Upper lobe of left lung (tissue), 6 donors: ENCODE results near the gene DLX3. TPM values are rescaled to one million over a fixed set of nuclear protein-coding genes. Genes with fewer than 3 reads are reported as not detected.
A peak's percentile ranks its signal among the peaks of the same experiment; 100 is the strongest.

ENCODE experiments used
- ATAC-seq, 2 donors: fragments of 200-7000 bp; cut with Tn5 transposase; one replicate each; pipeline ENCODE4 v1.9.1; 2022; ENCODE audit warnings: mild to moderate bottlenecking in 2 of 2, moderate library complexity in 2 of 2; ENCODE audit not compliant: low FRiP score in 2 of 2
- DNase-seq, 2 donors: peaks; one replicate each; pipeline ENCODE4 v3.0.0-alpha.2; 2019 to 2020
- H3K27ac ChIP-seq, 4 donors: fragments of 200-600 bp; sonication (generic); one replicate each; pipeline ENCODE4 v1.5.1; 2016 to 2019
- H3K27me3 ChIP-seq, 4 donors: fragments of 200-600 bp; sonication (generic); one replicate each; pipeline ENCODE4 v1.5.1; 2017 to 2019
- H3K36me3 ChIP-seq, 4 donors: fragments of 200-600 bp; sonication (generic); one replicate each; pipeline ENCODE4 v1.5.1; 2016 to 2019
- H3K4me1 ChIP-seq, 4 donors: fragments of 200-600 bp; sonication (generic); one replicate each; pipeline ENCODE4 v1.5.1; 2018 to 2019
- H3K4me3 ChIP-seq, 4 donors: fragments of 200-600 bp; sonication (generic); one replicate each; pipeline ENCODE4 v1.5.1; 2017 to 2019; ENCODE audit warnings: mild to moderate bottlenecking in 2 of 4, moderate library complexity in 1 of 4
- H3K9me3 ChIP-seq, 4 donors: fragments of 200-600 bp; sonication (generic); one replicate each; pipeline ENCODE4 v1.5.1; 2018 to 2019
- CTCF ChIP-seq, 6 experiments: fragments of 450-650 bp in 4 of 6; fragments of 200-600 bp in 2 of 6; sonication (generic) in 2 of 6; IDR thresholded peaks; one replicate each; pipeline ENCODE4 v1.5.1; 2016 to 2019; ENCODE audit warnings: antibody characterized with exemption in 6 of 6
- EP300 ChIP-seq, 4 donors: sonication (generic); formaldehyde crosslinking; IDR thresholded peaks; one replicate each; pipeline ENCODE4 v1.5.1; 2017; ENCODE audit warnings: antibody characterized with exemption in 4 of 4, control low read depth in 2 of 4
- POLR2A ChIP-seq, 4 donors: fragments of 450-650 bp; IDR thresholded peaks; one replicate each; pipeline ENCODE4 v1.5.1; 2016 to 2017; ENCODE audit warnings: antibody characterized with exemption in 4 of 4, mild to moderate bottlenecking in 2 of 4
- POLR2AphosphoS5 ChIP-seq, 2 donors: sonication (generic); formaldehyde crosslinking; IDR thresholded peaks; one replicate each; pipeline ENCODE4 v1.5.1; 2017; ENCODE audit warnings: antibody characterized with exemption in 2 of 2
- WGBS, 2 donors: methylation state at CpG; one replicate each; pipeline ENCODE4 v1.1.5; 2017 to 2018; 5-methylcytosine and 5-hydroxymethylcytosine counted together
- total RNA-seq, 6 donors: library from RNA; depleted of rRNA in 4 of 6; stranded (reverse); fragments of >200 nt in 4 of 6; gene quantifications; one replicate each; pipeline versions ENCODE4 v1.1.0 to v1.2.1, GENCODE V29; 2016 to 2021
- donor health status: DM: no; HTN: no; CAD: no; lungs with moderate emphysema.
- donor health status: DM: no; HTN: yes; CAD: no; lungs with severe emphysema.

The DLX3 gene
- total RNA-seq, 6 donors from 2014 or later: 0.20 to 0.91 (median 0.54) TPM; not detected in 2

- H3K27ac ChIP-seq: no peak overlapping the region
- H3K4me3 ChIP-seq: no peak overlapping the region
- H3K36me3 ChIP-seq: no peaks in the 10 kb centered on the region
- ATAC-seq (no peak), DNase-seq (no peak)
- H3K4me1 ChIP-seq: peaks cover 10 to 20% (median 14%) of the 10 kb centered on the region in 4 donors
- no peak for TF ChIP-seq EP300 (IDR thresholded peaks at IDR 0.05)
- no peak for TF ChIP-seq CTCF (IDR thresholded peaks at IDR 0.05)
- no peak for TF ChIP-seq POLR2A (IDR thresholded peaks at IDR 0.05)
- TF ChIP-seq POLR2AphosphoS5 (IDR thresholded peaks at IDR 0.05): no peak
- H3K9me3 ChIP-seq: no peaks in the 10 kb centered on the region
- H3K27me3 ChIP-seq: peaks cover 0 to 29% (median 21%) of the 10 kb centered on the region in 4 donors
- 58 to 76% methylated on average over 5 of the region's 5 CpGs for WGBS, 2 donors
Observed at GRCh38 chr17:49976163-49976827, 18.7 kb downstream of the DLX3 start.

DNA sequence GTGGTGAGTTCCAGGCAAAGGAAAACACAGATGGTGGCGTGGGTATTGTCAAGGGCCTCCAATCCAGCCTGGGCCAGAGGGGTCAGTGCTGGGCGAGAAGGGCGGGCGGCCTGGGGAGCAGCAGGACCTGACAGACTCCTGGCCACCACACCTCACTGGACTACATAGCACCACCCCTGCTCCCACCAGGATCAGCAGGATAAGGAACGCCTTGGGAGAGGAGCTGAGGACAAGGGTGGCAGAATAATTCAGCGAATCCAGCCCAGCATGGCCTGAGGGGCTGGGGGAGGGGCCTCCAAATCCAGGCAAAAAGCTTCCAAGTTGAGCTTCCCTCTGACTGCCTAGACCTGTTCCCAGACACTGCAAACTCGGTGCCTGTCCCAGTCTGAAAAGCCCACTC, 19.5 kb downstream of the DLX3 start:
- DNase-seq: no peak
- Histone ChIP-seq H3K27me3 (peaks cover 0 to 36% (median 25%) of the 10 kb centered on the region in 4 donors), H3K9me3 (no peaks in the 10 kb centered on the region), H3K36me3 (no peaks in the 10 kb centered on the region), H3K4me1 (peaks cover 10 to 21% (median 14%) of the 10 kb centered on the region in 4 donors), H3K27ac (no peak overlapping the region), H3K4me3 (no peak overlapping the region)
- TF ChIP-seq CTCF (IDR thresholded peaks at IDR 0.05) (no peak), POLR2AphosphoS5 (IDR thresholded peaks at IDR 0.05) (no peak), POLR2A (IDR thresholded peaks at IDR 0.05) (no peak), EP300 (IDR thresholded peaks at IDR 0.05) (no peak)
- WGBS, 2 donors: 77 to 94% methylated on average over 6 to 7 of the region's 7 CpGs
- ATAC-seq: no peak

DNA sequence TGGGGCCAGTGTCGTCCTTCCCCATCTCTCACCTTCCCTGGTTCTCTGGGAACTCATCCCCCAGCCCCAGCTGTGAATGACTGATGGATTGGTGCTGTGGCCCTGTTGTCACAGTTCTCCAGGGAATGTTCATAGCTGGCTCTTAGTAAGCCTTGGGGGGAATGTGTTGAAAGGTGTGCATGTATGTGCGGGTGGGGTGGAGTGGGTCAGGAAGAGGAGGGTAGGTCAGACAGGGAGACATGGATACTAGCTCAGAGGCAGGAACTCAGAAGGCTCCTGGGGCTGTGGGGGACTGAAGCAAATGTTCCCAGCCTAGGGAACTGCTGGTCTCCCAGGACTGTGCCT, 21.8 kb downstream of the DLX3 start:
- Histone ChIP-seq H3K4me1 (peaks cover 24 to 40% (median 31%) of the 10 kb centered on the region in 4 donors), H3K36me3 (no peaks in the 10 kb centered on the region), H3K27me3 (peaks cover 0 to 54% (median 38%) of the 10 kb centered on the region in 4 donors), H3K27ac (no peak overlapping the region), H3K4me3 (no peak overlapping the region), H3K9me3 (no peaks in the 10 kb centered on the region)
- ATAC-seq (no peak), DNase-seq (no peak)
- 25 to 50% methylated on average over 1 to 2 of the region's 2 CpGs for WGBS, 2 donors
- TF ChIP-seq POLR2A (IDR thresholded peaks at IDR 0.05) (no peak), CTCF (IDR thresholded peaks at IDR 0.05) (no peak), EP300 (IDR thresholded peaks at IDR 0.05) (no peak), POLR2AphosphoS5 (IDR thresholded peaks at IDR 0.05) (no peak)

- DNase-seq: peak in 1 of 2 donors; percentile 82
- Histone ChIP-seq H3K4me1 (peaks cover 26 to 43% (median 33%) of the 10 kb centered on the region in 4 donors), H3K27ac (no peak overlapping the region), H3K27me3 (peaks cover 0 to 56% (median 39%) of the 10 kb centered on the region in 4 donors), H3K36me3 (no peaks in the 10 kb centered on the region), H3K9me3 (no peaks in the 10 kb centered on the region), H3K4me3 (no peak overlapping the region)
- TF ChIP-seq POLR2A (IDR thresholded peaks at IDR 0.05): no peak
- TF ChIP-seq CTCF (IDR thresholded peaks at IDR 0.05): no peak
- no peak for TF ChIP-seq POLR2AphosphoS5 (IDR thresholded peaks at IDR 0.05)
- TF ChIP-seq EP300 (IDR thresholded peaks at IDR 0.05): no peak
- WGBS, 2 donors: 15 to 18% methylated on average over 4 to 57 of the region's 57 CpGs
- no peak for ATAC-seq
Observed at GRCh38 chr17:49972486-49973270, 22.3 kb downstream of the DLX3 start.
